SK-N-SH (cell line): ENCODE data around the gene CLCN3.

Experiments used
- CHD2 ChIP-seq: fragments of 150-350 bp; IDR thresholded peaks from 2 replicates; pipeline ENCODE4 v1.6.1; 2018; ENCODE audit warnings: low read length; ENCODE audit not compliant: partially characterized antibody
- ELF1 ChIP-seq: IDR thresholded peaks from 2 replicates; pipeline ENCODE4 v1.4.0; 2012
- EZH2phosphoT487 ChIP-seq: fragments of 200-600 bp; sonication (generic); IDR thresholded peaks from 2 replicates; pipeline ENCODE4 v1.6.1; 2017; ENCODE audit warnings: low read depth, mixed run types, mild to moderate bottlenecking, antibody characterized with exemption, moderate library complexity, borderline replicate concordance
- MXI1 ChIP-seq: IDR thresholded peaks from 2 replicates; pipeline ENCODE4 v1.6.1; 2012; ENCODE audit warnings: mild to moderate bottlenecking, low read depth, low read length, improper control_type of control experiment
- POLR2AphosphoS5 ChIP-seq: IDR thresholded peaks from 2 replicates; pipeline ENCODE4 v1.6.1; 2012; ENCODE audit warnings: low read depth, low read length
- RAD21 ChIP-seq: IDR thresholded peaks from 2 replicates; pipeline ENCODE4 v1.6.1; 2012; ENCODE audit warnings: mild to moderate bottlenecking, low read length
- RFX5 ChIP-seq: IDR thresholded peaks from 2 replicates; pipeline ENCODE4 v1.6.1; 2012; ENCODE audit warnings: mild to moderate bottlenecking, improper control_type of control experiment, low read length
- RXRA ChIP-seq: IDR thresholded peaks from 2 replicates; pipeline ENCODE4 v1.4.0; 2012; ENCODE audit warnings: low read depth, mild to moderate bottlenecking, borderline replicate concordance
- TEAD4 ChIP-seq: IDR thresholded peaks from 2 replicates; pipeline ENCODE4 v1.4.0; 2012; ENCODE audit warnings: mild to moderate bottlenecking, borderline replicate concordance; ENCODE audit not compliant: insufficient read depth
- YY1 ChIP-seq: IDR thresholded peaks from 2 replicates; pipeline ENCODE4 v1.4.0; 2012; ENCODE audit warnings: low read depth, mild to moderate bottlenecking
- TF ChIP-seq, protein P1 (sequence below): fragments of 200-600 bp; sonication (generic); IDR thresholded peaks from 2 replicates; pipeline ENCODE4 v1.6.1; 2017; ENCODE audit warnings: antibody characterized with exemption, mild to moderate bottlenecking, moderate library complexity

DNA sequence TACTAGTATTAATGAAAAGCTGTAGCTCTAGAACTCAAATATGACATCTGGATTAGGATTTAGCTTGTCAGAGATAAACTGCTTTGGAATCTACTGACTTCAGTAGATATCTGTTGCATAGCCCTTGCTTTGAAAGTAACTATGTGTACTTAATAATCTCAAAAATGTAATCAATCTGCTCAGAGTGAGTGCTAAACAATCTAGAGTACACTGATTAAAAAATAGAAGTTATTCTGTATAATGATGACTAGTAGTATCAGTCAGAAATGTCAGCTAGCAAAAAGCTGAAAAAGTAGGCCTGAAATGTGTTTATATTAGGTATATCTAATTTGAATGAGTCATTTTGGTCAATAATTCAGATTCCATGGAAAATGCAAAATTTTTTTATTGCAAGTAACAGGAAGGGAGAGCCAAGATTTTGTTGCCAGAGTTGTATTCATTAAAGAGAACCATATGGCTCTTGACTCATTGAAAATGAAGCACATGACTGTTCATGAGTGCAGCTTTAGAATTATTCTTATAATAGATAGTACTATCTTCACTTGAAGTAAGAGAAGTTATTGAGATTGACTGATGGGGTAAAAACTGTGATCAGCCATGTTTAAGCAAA is 20.0 kb downstream of the CLCN3 start:
- no peak for TF ChIP-seq RXRA
- TF ChIP-seq, protein P1, sequence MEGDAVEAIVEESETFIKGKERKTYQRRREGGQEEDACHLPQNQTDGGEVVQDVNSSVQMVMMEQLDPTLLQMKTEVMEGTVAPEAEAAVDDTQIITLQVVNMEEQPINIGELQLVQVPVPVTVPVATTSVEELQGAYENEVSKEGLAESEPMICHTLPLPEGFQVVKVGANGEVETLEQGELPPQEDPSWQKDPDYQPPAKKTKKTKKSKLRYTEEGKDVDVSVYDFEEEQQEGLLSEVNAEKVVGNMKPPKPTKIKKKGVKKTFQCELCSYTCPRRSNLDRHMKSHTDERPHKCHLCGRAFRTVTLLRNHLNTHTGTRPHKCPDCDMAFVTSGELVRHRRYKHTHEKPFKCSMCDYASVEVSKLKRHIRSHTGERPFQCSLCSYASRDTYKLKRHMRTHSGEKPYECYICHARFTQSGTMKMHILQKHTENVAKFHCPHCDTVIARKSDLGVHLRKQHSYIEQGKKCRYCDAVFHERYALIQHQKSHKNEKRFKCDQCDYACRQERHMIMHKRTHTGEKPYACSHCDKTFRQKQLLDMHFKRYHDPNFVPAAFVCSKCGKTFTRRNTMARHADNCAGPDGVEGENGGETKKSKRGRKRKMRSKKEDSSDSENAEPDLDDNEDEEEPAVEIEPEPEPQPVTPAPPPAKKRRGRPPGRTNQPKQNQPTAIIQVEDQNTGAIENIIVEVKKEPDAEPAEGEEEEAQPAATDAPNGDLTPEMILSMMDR = no peak
- 0 out of 2 replicates have a peak, but pooled peaks have one; percentile 38 for TF ChIP-seq TEAD4
- no peak for TF ChIP-seq EZH2phosphoT487
- no peak for TF ChIP-seq RAD21
- TF ChIP-seq RFX5 = no peak
- no peak for TF ChIP-seq ELF1
- peak; percentile 52; the same call in 1 of the 2 replicates for TF ChIP-seq POLR2AphosphoS5
- no peak; the same call in 1 of the 2 replicates for TF ChIP-seq YY1
- TF ChIP-seq CHD2 = no peak
- no peak for TF ChIP-seq MXI1
